ENCODE results near the gene LMF1. TPM values are rescaled to one million over a fixed set of nuclear protein-coding genes. Genes with fewer than 3 reads are reported as not detected.

Gene LMF1
- total RNA-seq, 6 experiments from 2014 or later, result 10.9 to 20.0 (median 13.8) TPM

DNA sequence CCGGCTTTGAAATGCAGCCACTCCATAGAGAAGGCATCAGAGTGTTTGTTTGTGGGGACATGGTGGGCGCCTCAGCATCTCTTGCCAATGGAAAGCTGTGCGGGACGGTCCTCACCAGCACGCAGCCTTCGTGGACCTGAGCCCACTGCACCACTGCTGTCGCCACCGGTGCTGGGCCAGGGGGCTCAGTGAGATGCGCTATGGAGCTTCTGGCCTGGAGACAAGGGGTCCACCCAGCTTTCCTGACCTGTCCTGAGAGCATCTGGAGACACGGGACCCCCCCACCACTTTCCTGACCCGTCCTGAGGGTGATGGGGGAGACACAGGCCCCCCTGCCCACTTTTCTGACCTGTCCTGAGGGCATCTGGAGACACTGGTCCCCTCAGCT lies 79.4 kb downstream of the LMF1 start:
- DNase-seq (no peak), ATAC-seq (no peak)
- no peak overlapping the region for H3K4me3 ChIP-seq
- H3K27ac ChIP-seq, result no peak overlapping the region
- WGBS (ENCODE audit: insufficient coverage, low coverage, low lambda C conversion rate, missing lambda C conversion rate), result 0% methylated on average over 1 of the region's 11 CpGs
- TF ChIP-seq CTCF (IDR thresholded peaks at IDR 0.05), result no peak
- no peak for TF ChIP-seq POLR2A (IDR thresholded peaks at IDR 0.05)
- no peaks in the 10 kb centered on the region for H3K9me3 ChIP-seq
- H3K36me3 ChIP-seq, result no peaks in the 10 kb centered on the region
- no peaks in the 10 kb centered on the region for H3K27me3 ChIP-seq
- intact Hi-C loops (cut with DNase I), result no loop called here
- no peaks in the 10 kb centered on the region for H3K4me1 ChIP-seq

- no peak overlapping the region for H3K27ac ChIP-seq
- no peak for DNase-seq
- intact Hi-C loops (cut with DNase I), result no loop called here
- no peaks in the 10 kb centered on the region for H3K36me3 ChIP-seq
- TF ChIP-seq POLR2A (IDR thresholded peaks at IDR 0.05), result no peak
- TF ChIP-seq CTCF (IDR thresholded peaks at IDR 0.05), result no peak
- no peaks in the 10 kb centered on the region for H3K4me1 ChIP-seq
- WGBS (ENCODE audit: insufficient coverage, low coverage, low lambda C conversion rate, missing lambda C conversion rate), result no CpG with 5 or more reads among the region's 20 CpGs
- no peaks in the 10 kb centered on the region for H3K27me3 ChIP-seq
- no peak for ATAC-seq
- H3K9me3 ChIP-seq, result no peaks in the 10 kb centered on the region
- H3K4me3 ChIP-seq, result no peak overlapping the region
Measured at GRCh38 chr16:890716-891352, 80.0 kb downstream of the LMF1 start.

DNA sequence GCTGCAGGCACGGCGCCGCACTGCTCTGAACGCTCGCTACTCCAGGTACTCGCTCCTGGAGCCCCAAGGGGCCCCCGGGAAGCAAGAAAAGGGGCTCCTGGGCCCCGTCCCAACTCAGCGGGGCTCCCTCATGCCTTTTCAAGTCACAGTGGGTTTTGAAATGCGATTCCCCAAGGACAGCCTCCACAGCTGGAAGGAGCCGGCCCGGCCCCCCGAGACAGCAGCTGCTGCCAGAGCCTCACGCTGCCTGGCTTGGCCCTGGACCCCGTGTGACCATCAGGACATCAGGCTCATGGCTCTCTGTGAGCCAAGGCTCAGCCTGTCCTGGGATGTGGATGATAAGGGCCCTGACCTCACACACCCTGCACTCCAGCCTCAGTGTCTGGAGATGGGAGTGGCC lies 80.6 kb downstream of the LMF1 start:
- Histone ChIP-seq H3K4me3 (no peak overlapping the region), H3K27me3 (no peaks in the 10 kb centered on the region), H3K27ac (no peak overlapping the region), H3K9me3 (no peaks in the 10 kb centered on the region), H3K36me3 (no peaks in the 10 kb centered on the region), H3K4me1 (no peaks in the 10 kb centered on the region)
- intact Hi-C loops (cut with DNase I), result no loop called here
- ATAC-seq (no peak), DNase-seq (no peak)
- WGBS (ENCODE audit: insufficient coverage, low coverage, low lambda C conversion rate, missing lambda C conversion rate), result no CpG with 5 or more reads among the region's 15 CpGs
- TF ChIP-seq CTCF (IDR thresholded peaks at IDR 0.05) (no peak), POLR2A (IDR thresholded peaks at IDR 0.05) (no peak)

DNA sequence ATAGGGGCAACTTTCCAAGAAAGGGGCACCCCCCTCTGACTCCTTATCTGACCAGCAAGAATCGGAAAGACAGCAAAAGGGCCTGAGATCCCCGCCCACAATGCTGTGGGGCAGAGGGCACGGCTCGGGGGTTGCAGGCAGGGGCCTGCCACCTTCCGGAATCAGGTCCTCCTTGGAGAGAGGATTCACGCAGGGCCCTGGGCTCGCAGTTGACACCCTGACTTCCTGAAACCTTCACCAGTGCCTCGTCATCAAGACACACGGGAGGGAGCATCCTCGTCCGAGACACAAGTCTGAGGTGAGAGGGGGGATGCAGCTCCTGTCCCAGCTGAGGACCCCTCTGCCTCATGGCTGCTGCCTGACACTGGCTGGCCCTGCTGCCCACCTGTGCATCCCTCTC lies 81.2 kb downstream of the LMF1 start:
- no peak for DNase-seq
- no CpG with 5 or more reads among the region's 11 CpGs for WGBS (ENCODE audit: insufficient coverage, low coverage, low lambda C conversion rate, missing lambda C conversion rate)
- intact Hi-C loops (cut with DNase I), result no loop called here

More for the DNA sequence above, 81.2 kb downstream of the LMF1 start:
- Histone ChIP-seq H3K4me1 (no peaks in the 10 kb centered on the region), H3K4me3 (no peak overlapping the region), H3K27ac (no peak overlapping the region), H3K9me3 (no peaks in the 10 kb centered on the region), H3K27me3 (no peaks in the 10 kb centered on the region), H3K36me3 (no peaks in the 10 kb centered on the region)
- no peak for ATAC-seq
- TF ChIP-seq POLR2A (IDR thresholded peaks at IDR 0.05), result no peak
- TF ChIP-seq CTCF (IDR thresholded peaks at IDR 0.05), result no peak
